GM13976 (cell line): ENCODE results near the gene COLQ.

Source experiments
- DNase-seq: peaks from one replicate; pipeline ENCODE4 v3.0.0; 2012; ENCODE audit warnings: low spot score
- CTCF ChIP-seq: IDR thresholded peaks from 2 replicates; pipeline ENCODE4 v1.5.1; 2012; ENCODE audit warnings: borderline replicate concordance, mild to moderate bottlenecking; ENCODE audit not compliant: insufficient read depth; ENCODE audit errors: extremely low read depth, missing control alignments, control extremely low read depth
- in situ Hi-C: fragments of 300-500 bp; cut with MboI; formaldehyde crosslinking; loops from one replicate; pipeline ENCODE4 v1.12.0; 2022; ENCODE audit warnings: low sequenced_read_pairs, mixed read lengths, inconsistent platforms; ENCODE audit not compliant: unreplicated experiment

The COLQ gene

GRCh38 chr3:15523660-15524417 lies 2.3 kb upstream of the COLQ start:
- no peak for DNase-seq
- in situ Hi-C loops = no loop called here
- TF ChIP-seq CTCF = no peak

GRCh38 chr3:15522016-15522415 lies 510 bp upstream of the COLQ start:
- in situ Hi-C loops = no loop called here
- no peak for TF ChIP-seq CTCF
- no peak for DNase-seq

GRCh38 chr3:15520804-15521572 lies 518 bp downstream of the COLQ start:
- in situ Hi-C loops = no loop called here
- DNase-seq = no peak
- TF ChIP-seq CTCF = no peak

GRCh38 chr3:15520185-15520584 lies 1.3 kb downstream of the COLQ start:
- in situ Hi-C loops = no loop called here
- TF ChIP-seq CTCF = no peak
- DNase-seq = no peak

GRCh38 chr3:15519096-15519495 lies 2.4 kb downstream of the COLQ start:
- TF ChIP-seq CTCF = no peak
- DNase-seq = no peak
- in situ Hi-C loops = no loop called here

GRCh38 chr3:15514663-15515340 lies 6.7 kb downstream of the COLQ start:
- in situ Hi-C loops = no loop called here
- DNase-seq = no peak
- TF ChIP-seq CTCF = no peak
